Measurements from ENCODE around the gene LCN15.
A peak's percentile ranks its signal among the peaks of the same experiment; 100 is the strongest.
"Not testable (repeated sequence)": the region's sequence is repeated elsewhere in the genome, so short reads cannot be mapped to it uniquely, and the experiment has no call there.

The LCN15 gene

DNA sequence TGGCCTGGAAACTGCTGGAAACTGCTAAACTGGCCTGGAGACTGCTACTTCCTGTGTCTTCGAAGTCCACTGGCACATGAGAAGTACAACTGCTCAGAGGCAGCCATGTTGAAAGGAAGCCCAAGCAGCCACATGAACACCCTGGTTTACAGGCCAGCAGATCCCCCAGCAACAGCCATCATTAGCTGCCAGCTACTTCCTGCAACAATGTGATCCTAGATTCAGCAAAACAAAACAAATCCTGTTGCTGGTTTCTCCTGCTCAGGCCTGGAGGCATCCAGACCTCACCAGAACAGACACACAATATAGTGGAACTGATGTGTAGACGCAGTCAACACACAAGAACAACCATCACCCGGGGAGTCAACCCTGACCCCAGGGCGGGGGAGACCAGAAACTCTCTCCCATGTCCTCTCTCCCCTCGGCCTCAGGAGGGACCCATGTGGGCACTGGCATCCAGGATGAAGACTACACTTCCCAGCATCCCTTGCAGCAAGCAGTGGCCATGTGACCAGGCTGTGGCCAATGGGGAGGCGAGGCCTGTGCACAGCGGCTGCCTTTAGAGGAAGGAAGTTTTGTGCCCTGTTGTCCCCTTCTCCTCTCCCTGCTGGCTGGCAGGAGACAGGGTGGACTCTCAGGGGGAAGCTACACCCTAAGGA, 9.2 kb upstream of the LCN15 start:
- no peak for DNase-seq

GRCh38 chr9:136771907-136772415, 7.6 kb upstream of the LCN15 start:
- no peak for DNase-seq

- no peak for DNase-seq
Observed at GRCh38 chr9:136769710-136770191, 5.4 kb upstream of the LCN15 start.

GRCh38 chr9:136766410-136767120, 2.2 kb upstream of the LCN15 start:
- not testable (repeated sequence) for DNase-seq

- DNase-seq: not testable (repeated sequence)
Observed at GRCh38 chr9:136765745-136766409, 1.6 kb upstream of the LCN15 start.

DNA sequence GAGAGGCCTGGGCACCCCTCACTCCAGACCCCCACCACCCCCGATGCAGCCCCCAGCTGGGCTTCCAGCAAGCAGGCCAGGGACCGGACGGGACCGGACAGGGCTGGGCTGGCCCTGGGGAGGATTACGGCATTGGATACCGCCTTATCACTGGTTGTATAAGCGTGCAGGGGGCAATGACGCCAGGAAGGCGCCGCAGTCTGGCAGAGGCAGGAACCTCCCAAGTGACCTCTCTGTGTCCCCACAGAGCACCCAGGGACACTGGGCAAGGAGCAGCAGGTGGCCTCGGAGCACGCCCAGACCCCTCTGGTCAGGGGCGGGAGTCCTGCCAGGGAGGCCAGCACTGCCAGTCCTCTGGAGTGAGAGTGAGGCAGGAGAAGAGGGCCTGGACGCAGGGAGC, 723 bp upstream of the LCN15 start:
- no peak for DNase-seq

DNA sequence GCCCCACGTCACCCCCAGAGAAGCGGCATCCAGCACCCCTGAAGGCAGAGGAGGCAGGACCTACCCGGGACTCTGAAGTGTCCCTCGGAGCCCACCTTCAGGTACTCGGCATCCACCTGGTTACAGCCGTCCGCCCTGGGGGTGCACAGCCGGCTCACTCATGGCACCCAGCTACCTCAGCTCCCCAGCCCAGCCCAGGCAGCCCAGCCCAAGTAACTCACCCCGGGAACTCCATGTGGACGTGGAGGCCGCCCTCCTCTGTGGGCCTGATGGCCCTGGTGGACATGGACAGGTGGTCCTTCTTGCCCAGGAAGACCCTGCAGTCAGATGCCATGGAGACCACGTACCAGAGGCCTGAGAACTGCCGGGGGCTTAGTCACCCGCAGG, 676 bp downstream of the LCN15 start:
- no peak for DNase-seq

- no peak for DNase-seq
Observed at GRCh38 chr9:136762915-136763648, 1.2 kb downstream of the LCN15 start.

DNA sequence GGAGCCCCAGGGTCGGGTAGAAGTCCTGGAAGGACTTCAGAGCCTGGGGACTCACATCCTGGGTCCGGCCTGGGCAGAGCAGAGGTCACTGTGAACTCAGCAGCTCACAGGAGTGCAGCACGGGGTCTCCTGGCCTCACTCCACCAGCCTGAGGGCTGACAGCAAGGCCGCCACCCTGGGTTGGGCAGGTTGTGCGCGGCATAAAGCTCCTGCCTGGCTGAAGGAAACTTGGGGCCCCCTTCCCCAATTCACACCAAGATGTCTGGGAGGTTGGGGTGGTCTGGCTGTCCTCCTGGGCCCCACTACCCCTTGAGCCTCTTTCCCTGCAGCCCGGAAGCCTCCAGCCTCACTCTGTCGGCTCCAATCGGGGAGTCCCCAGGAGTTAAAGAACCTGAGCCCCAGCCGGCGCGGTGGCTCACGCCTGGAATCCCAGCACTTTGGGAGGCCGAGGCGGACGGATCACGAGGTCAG, 2.1 kb downstream of the LCN15 start:
- no peak for DNase-seq

DNA sequence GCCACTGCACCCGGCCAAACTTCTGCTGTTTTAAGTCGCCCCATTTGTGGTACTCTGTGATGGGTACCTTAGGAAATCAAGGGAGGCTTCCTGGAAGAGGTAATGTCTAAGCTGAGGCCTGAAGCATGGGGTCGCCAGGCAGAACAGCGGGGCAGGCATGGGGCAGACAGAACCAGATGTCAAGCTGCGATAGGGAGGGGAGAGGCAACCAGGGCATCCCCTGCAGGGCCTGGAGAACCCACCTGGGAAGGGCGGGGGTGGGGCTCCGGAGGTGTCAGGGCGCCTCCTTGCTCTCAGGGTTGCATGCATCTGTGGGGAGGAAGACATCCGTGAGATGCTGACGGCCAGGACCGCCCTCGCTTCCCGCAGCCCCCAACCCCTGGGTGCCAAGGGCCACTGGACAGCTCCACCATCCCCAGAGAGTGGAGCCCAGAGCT, 2.8 kb downstream of the LCN15 start:
- DNase-seq: no peak

DNA sequence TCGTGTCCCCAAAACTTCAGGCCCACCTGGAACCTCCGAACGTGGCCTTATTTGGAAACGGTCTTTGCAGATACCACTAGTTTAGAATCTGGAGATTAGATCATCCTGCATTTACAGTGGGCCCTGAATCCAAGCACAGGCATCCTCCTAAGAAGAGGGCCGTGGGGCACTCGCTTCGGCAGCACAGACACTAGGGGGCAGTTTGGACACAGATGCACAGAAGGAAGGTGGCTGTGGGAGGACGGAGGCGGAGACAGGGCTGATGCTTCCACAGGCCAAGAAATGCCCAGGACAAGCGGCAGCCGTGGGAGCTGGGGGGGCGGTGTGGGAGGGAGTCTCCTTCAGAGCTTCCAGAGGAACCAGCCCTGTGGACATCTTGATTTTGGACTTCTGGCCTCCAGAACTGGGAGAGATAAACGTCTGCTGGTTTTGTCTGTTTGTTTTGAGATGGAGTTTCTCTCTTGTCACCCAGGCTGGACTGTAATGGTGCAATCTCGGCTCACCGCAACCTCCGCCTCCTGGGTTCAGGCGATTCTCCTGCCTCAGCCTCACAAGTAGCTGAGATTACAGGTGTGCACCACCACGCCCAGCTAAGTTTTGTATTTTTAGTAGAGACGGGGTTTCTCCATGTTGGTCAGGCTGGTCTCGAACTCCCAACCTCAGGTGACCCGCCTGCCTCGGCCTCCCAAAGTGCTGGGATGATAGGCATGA, 3.3 kb downstream of the LCN15 start:
- peak; percentile 37 for DNase-seq

DNA sequence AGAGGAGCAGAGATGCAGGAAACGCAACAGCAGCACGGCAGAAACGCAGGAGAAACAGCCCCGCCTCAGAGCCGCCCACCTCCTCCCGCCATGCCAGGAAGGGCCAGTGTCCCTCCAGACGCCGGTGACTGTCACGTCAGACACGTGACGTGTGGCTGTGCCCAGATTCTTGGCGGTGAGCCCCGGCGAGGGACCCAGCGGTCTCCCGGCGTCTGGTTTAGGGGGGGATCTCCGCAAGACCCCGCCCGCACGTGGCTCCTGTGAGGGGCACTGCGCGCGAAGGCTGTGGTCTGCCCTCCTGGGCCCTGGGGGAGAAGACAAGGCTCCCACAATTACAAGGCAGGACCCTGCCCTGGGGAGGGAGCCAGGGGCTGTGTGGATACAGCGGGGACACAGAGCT, 3.9 kb downstream of the LCN15 start:
- no peak for DNase-seq

DNA sequence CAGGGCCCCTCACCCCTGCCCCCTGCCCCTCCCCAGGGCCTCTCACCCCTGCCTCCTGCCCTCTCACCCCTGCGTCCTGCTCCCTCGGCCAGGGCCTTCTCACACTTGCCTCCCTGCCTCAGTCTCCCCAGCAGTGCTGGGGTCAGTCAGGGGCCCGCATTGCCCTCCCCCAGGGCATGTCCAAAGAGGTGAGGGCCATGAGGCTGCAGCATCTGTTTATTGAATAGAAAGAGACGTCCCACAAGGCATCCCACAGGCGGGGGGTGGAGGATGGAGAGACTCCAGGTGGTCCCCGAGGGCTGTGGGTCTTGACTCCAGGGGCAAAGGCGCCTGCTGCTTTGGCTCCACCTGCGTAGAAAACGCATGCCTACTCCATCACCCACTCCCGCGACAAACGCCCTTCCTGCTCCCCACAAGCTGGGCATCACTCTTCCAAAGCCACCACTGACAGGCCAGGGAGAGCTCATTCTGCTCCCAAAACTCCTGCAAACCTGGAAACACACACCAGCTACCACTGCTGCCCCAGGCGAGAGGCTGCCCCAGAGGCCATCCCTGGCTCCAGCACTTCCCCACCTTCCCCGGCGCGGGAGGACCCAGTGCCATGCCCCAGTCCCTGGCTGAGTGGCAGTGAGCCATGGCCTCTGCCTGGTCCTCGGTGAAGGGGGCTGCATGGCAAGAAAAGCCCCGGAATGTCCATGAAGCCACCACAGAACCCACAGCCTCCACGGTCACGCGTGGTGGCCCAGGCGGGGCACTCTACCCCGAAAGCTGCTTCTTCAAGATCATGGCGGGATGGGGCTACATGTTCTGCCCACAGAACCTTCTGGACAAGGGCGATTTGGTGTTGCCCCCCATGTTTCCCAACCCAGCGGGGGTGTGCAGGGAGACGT, 4.6 kb downstream of the LCN15 start:
- DNase-seq: no peak

GRCh38 chr9:136759001-136759400, 5.3 kb downstream of the LCN15 start:
- no peak for DNase-seq

DNA sequence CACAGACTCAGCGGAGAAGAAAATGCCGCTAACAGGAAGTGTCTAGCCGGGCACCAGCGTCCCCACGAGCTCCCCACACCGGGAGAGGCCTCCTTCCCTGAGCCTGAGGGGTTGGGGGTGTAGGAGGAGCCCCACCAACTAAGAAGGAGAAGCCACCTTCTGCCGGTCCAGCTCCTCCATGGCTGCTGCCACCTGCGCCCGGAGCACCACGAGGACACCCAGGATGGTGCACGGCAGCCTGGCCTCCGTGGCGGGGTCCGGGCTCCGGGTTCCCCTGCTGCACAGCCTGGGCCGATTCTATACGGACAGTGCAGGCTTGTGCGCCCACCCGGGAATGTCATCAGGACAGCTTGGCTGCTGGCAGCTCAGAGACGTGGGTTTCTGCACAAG, 6.6 kb downstream of the LCN15 start:
- no peak for DNase-seq

- DNase-seq: no peak
Observed at GRCh38 chr9:136757328-136757727, 7.0 kb downstream of the LCN15 start.

DNA sequence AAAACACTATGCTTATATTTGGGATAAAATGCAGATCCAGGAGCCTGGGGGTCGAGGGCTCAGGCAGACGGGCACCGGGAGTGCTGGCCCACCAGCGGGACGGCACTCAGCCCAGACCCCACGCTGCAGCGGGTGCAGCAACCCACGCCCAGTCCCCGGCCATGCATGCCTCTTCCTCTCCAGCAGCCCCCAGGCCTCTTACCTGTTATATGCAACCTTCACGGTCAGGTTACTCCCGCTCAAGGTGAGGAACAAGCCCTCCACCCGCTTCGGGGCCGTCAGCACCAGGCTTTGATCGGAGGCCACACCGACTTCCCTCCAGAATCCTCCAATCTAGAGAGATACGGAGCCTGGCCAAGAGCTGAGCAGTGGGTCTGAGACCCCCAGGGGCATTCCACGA, 7.5 kb downstream of the LCN15 start:
- no peak for DNase-seq

- no peak for DNase-seq
Observed at GRCh38 chr9:136756134-136756438, 8.2 kb downstream of the LCN15 start.

DNA sequence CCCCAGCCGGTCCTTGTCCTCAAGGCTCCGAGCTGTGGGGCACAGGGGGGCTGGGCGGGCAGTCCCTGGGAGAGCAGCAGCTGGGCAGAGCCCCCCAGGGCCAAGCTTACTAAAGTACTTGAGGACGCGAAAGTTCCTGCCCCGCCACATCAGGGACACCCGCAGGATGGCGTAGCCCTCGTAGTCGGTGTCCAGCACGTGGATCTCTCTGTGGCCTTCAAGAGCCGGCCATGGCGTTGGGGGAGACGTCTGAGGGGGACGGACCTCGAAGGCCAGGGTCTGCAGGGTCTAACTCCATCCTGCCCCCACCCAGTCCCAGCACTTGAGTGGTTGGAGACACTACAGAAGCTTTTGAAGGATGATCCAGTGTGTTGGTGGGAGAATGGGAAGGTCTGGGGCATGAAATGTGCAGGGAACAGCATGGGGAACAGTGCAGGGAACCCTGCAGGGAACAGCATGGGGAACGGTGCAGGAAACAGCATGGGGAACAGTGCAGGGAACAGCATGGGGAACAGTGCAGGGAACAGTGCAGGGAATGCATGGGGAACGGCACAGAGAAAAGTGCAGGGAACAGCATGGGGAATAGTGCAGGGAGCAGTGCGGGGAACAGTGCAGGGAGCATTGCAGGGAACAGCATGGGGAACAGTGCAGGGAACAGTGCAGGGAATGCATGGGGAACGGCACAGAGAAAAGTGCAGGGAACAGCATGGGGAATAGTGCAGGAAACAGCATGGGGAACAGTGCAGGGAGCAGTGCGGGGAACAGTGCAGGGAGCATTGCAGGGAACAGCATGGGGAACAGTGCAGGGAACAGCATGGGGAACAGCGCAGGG, 8.8 kb downstream of the LCN15 start:
- not testable (repeated sequence) for DNase-seq

DNA sequence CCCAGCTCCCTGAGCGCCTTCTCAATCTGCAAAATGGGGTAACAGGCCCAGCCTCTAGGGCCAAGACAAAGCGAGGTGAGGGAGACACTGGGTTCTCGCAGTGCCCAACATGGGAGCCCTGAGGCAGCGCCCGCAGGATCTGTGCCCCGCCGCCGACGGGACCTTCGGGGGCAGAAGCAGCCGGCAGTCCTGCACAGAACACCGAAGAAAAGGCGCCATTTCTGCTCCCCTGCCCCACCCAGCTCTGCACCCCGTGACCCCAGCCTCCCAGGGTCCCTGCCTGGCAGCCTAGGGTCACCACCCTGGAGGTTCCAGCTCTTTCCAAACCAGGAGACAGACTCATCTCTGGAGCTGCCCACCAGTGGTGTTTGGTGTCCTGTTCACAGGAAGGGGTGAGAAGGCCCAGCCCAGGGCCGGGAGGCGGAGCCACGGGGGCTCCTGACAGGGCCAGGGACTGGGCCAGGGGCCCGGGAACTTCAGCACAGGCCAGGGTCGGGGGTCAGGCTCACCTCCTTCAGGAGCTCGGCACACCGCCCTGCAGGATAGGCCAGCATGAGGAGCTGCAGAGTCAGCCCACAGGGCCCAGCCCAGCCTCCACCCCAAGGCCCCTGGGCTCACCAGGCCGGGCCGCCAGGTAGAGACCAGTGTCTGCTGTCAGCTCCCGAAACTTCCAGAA, 9.6 kb downstream of the LCN15 start:
- no peak for DNase-seq

All from NCI-H510A (cell line).